HCT116 (cell line): ENCODE data around the gene SYNJ1. TPM values are rescaled to one million over a fixed set of nuclear protein-coding genes. Genes with fewer than 3 reads are reported as not detected.

Source experiments
- ATAC-seq: fragments of 200-7000 bp; cut with Tn5 transposase; 2 replicates; pipeline ENCODE4 v1.9.1; 2020; ENCODE audit warnings: mild to moderate bottlenecking, moderate library complexity
- BruUV-seq: library from RNA; stranded (reverse); fragments of 400-500 nt; replicated peaks from 2 replicates; lab custom pipeline; 2021; lab: Mats Ljungman, UMichigan
- CTCF ChIA-PET: fragments of 300-600 bp; sonication (Branson Sonifier 250); formaldehyde crosslinking; loops from one replicate; lab custom pipeline; 2021; ENCODE audit warnings: antibody characterized with exemption; lab: Charles Lee
- POLR2A ChIA-PET: fragments of 300-600, 350-600 bp; sonication (Branson Sonifier 250); formaldehyde crosslinking; loops from one replicate; lab custom pipeline; 2021; ENCODE audit warnings: antibody characterized with exemption; lab: Charles Lee
- RAD21 ChIA-PET, 2 experiments: fragments of 300-600 bp; sonication (Branson Sonifier 250); formaldehyde crosslinking; loops; one replicate each; lab custom pipeline; 2023; ENCODE audit warnings: low total read pairs in 2 of 2; ENCODE audit not compliant: uncharacterized antibody in 2 of 2, unreplicated experiment in 2 of 2, low non-redundant PET in 1 of 2; lab: Charles Lee
- DNase-seq: peaks from one replicate; pipeline ENCODE4 v3.0.0-alpha.2; 2010; ENCODE audit warnings: low read depth, low spot score
- H2AFZ ChIP-seq: fragments of 200-600 bp; shearing (Covaris generic), sonication (generic); 2 replicates; pipeline ENCODE4 v1.6.1; 2017; ENCODE audit warnings: low read depth, mixed run types, mixed read lengths, antibody characterized with exemption, low read length; ENCODE audit not compliant: poor library complexity, severe bottlenecking
- H3K27ac ChIP-seq: 2 replicates; pipeline ENCODE4 v1.5.1; 2012; ENCODE audit warnings: low read depth, low read length
- H3K27me3 ChIP-seq: fragments of 200-600 bp; sonication (generic); 2 replicates; pipeline ENCODE4 v1.6.1; 2016; ENCODE audit warnings: mixed run types, low read length, mixed read lengths; ENCODE audit not compliant: insufficient read depth
- H3K36me3 ChIP-seq, 2 experiments: fragments of 200-500 bp in 1 of 2; fragments of 200-600 bp in 1 of 2; sonication (Bioruptor generic) in 1 of 2; sonication (generic) in 1 of 2; 2 replicates each; pipeline versions ENCODE4 v1.5.1 to v1.6.1; 2014 to 2016; ENCODE audit warnings: low read length in 2 of 2, inconsistent platforms in 1 of 2, mixed read lengths in 1 of 2, mixed run types in 1 of 2; ENCODE audit not compliant: insufficient read depth in 2 of 2, control insufficient read depth in 1 of 2
- H3K4me1 ChIP-seq, 2 experiments: fragments of 200-600 bp in 1 of 2; sonication (generic) in 1 of 2; 2 replicates each; pipeline versions ENCODE4 v1.5.1 to v1.6.1; 2012 to 2017; ENCODE audit warnings: low read length in 2 of 2, inconsistent platforms in 1 of 2, mild to moderate bottlenecking in 1 of 2, mixed read lengths in 1 of 2, mixed run types in 1 of 2, moderate library complexity in 1 of 2; ENCODE audit not compliant: insufficient read depth in 2 of 2, control insufficient read depth in 1 of 2
- H3K4me2 ChIP-seq: fragments of 200-600 bp; sonication (generic); 2 replicates; pipeline ENCODE4 v1.6.1; 2017; ENCODE audit warnings: mixed run types, low read length, mixed read lengths
- H3K4me3 ChIP-seq, 2 experiments: fragments of 200-600 bp in 1 of 2; sonication (generic) in 1 of 2; replicated peaks in 1 of 2; 2 replicates each; pipeline ENCODE4 v1.5.1; 2011 to 2016; ENCODE audit warnings: low read length in 2 of 2, control low read depth in 1 of 2, low read depth in 1 of 2, mild to moderate bottlenecking in 1 of 2, mixed read lengths in 1 of 2, mixed run types in 1 of 2
- H3K79me2 ChIP-seq: fragments of 200-600 bp; sonication (generic); 2 replicates; pipeline ENCODE4 v1.6.1; 2017; ENCODE audit warnings: mild to moderate bottlenecking, mixed run types, low read length, moderate library complexity, mixed read lengths; ENCODE audit not compliant: insufficient read depth
- H3K9ac ChIP-seq: fragments of 200-600 bp; sonication (generic); 2 replicates; pipeline ENCODE4 v1.6.1; 2016; ENCODE audit warnings: low read length, mixed read lengths
- H3K9me2 ChIP-seq: fragments of 200-600 bp; sonication (generic), shearing (Covaris generic); 2 replicates; pipeline ENCODE4 v1.6.1; 2017; ENCODE audit warnings: mixed run types, mild to moderate bottlenecking, moderate library complexity; ENCODE audit not compliant: insufficient read depth
- H3K9me3 ChIP-seq, 2 experiments: fragments of 200-500 bp in 1 of 2; fragments of 200-600 bp in 1 of 2; sonication (Bioruptor generic) in 1 of 2; sonication (generic) in 1 of 2; 2 replicates each; pipeline ENCODE4 v1.6.1; 2014 to 2017; ENCODE audit warnings: low read length in 2 of 2, mixed read lengths in 2 of 2, inconsistent platforms in 1 of 2, low read depth in 1 of 2, mild to moderate bottlenecking in 1 of 2, mixed run types in 1 of 2, moderate library complexity in 1 of 2; ENCODE audit not compliant: control insufficient read depth in 1 of 2, insufficient read depth in 1 of 2
- H4K20me1 ChIP-seq: fragments of 200-600 bp; sonication (generic), shearing (Covaris generic); 2 replicates; pipeline ENCODE4 v1.6.1; 2017; ENCODE audit warnings: mixed run types, mild to moderate bottlenecking, moderate library complexity; ENCODE audit not compliant: insufficient read depth
- ELF1 ChIP-seq: IDR thresholded peaks from 2 replicates; pipeline ENCODE4 v1.6.1; 2012; ENCODE audit warnings: low read depth, borderline replicate concordance
- EZH2phosphoT487 ChIP-seq: fragments of 200-600 bp; IDR thresholded peaks from 2 replicates; pipeline ENCODE4 v1.6.1; 2018; ENCODE audit warnings: antibody characterized with exemption, borderline replicate concordance
- FOSL1 ChIP-seq: IDR thresholded peaks from 2 replicates; pipeline ENCODE4 v1.6.1; 2012; ENCODE audit warnings: low read depth
- POLR2A ChIP-seq: IDR thresholded peaks from 2 replicates; pipeline ENCODE4 v1.7.0; 2011; ENCODE audit warnings: borderline replicate concordance; ENCODE audit not compliant: insufficient read depth, insufficient read length; ENCODE audit errors: extremely low read depth
- POLR2AphosphoS5 ChIP-seq: IDR thresholded peaks from 2 replicates; pipeline ENCODE4 v1.6.1; 2011; ENCODE audit warnings: mild to moderate bottlenecking, low read depth, low read length, moderate library complexity
- RAD21 ChIP-seq: IDR thresholded peaks from 2 replicates; pipeline ENCODE4 v1.6.1; 2012; ENCODE audit warnings: low read depth, mild to moderate bottlenecking
- SIN3A ChIP-seq: IDR thresholded peaks from 2 replicates; pipeline ENCODE4 v1.6.1; 2012; ENCODE audit warnings: low read depth
- SP1 ChIP-seq: IDR thresholded peaks from 2 replicates; pipeline ENCODE4 v1.6.1; 2012; ENCODE audit warnings: low read depth
- SRF ChIP-seq: IDR thresholded peaks from 2 replicates; pipeline ENCODE4 v1.6.1; 2012; ENCODE audit warnings: low read depth
- TCF7L2 ChIP-seq: IDR thresholded peaks from 2 replicates; pipeline ENCODE4 v1.7.0; 2011; ENCODE audit warnings: borderline replicate concordance, inconsistent platforms; ENCODE audit not compliant: insufficient read depth, insufficient read length; ENCODE audit errors: extremely low read depth
- ZFX ChIP-seq: fragments of 450-650 bp; IDR thresholded peaks from 2 replicates; pipeline ENCODE4 v1.6.1; 2017
- intact Hi-C: fragments of 100-400 bp; cut with micrococcal nuclease; formaldehyde crosslinking; loops from 2 replicates; pipeline ENCODE4 v1.10.0; 2022
- total RNA-seq: library from RNA; stranded (reverse); gene quantifications from one replicate; pipeline ENCODE4 v1.2.1, GENCODE V29; 2021; ENCODE audit not compliant: unreplicated experiment
- TF ChIP-seq, protein P1 (sequence below): IDR thresholded peaks from 2 replicates; pipeline ENCODE4 v1.6.1; 2012
- TF ChIP-seq, protein P2 (sequence below), 3 experiments: fragments of 200-600 bp in 1 of 3; sonication (generic) in 1 of 3; IDR thresholded peaks in 2 of 3; conservative IDR thresholded peaks in 1 of 3; 2 replicates each; pipeline ENCODE4 v1.5.1; 2012 to 2017; ENCODE audit warnings: low read depth in 2 of 3, low read length in 2 of 3, antibody characterized with exemption in 1 of 3, borderline replicate concordance in 1 of 3, control low read depth in 1 of 3, mild to moderate bottlenecking in 1 of 3, mixed read lengths in 1 of 3, mixed run types in 1 of 3, moderate library complexity in 1 of 3; ENCODE audit not compliant: insufficient read depth in 1 of 3

The SYNJ1 gene
- total RNA-seq, 1 experiment from 2014 or later = 7.2 TPM

DNA sequence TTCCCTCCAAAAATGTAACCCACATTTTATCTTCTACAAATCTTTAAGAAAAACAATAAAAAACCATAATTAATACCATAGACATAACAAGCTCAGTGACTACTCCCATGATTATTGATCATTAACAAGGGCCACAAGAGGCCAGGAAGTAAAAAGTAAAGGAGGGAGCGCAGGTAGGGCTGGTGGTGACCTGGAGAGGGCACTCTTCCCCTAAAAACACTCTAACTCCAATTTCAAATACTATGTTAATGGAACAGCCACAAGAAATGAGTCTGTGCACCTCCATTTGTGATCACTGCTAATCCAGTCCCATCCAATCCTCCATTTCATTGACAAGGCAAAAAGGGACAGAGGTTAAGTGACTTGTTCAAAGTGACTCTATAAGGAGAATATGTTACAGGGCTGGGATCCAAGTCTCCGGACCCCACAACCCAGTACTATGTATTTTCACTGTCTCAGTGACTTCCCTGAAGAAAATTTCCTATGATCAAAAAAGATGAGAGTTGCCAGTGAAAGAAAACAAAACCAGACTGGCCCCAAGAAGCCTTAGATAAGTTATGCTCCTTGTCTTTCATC is 74.4 kb downstream of the SYNJ1 start:
- intact Hi-C loops = loop anchor here (1.0 to 5.0 kb wide), 5 partner anchors 173 to 543 kb away; no protein-coding TSS in a partner anchor
- H3K4me1 ChIP-seq = no peaks in the 10 kb centered on the region
- no peak overlapping the region for H3K4me3 ChIP-seq
- TF ChIP-seq ELF1 (no peak), POLR2AphosphoS5 (no peak), SP1 (no peak), ZFX (no peak), SRF (no peak), RAD21 (peak; percentile 69), FOSL1 (no peak), POLR2A (no peak), EZH2phosphoT487 (no peak), TCF7L2 (no peak), SIN3A (no peak)
- TF ChIP-seq, protein P1, sequence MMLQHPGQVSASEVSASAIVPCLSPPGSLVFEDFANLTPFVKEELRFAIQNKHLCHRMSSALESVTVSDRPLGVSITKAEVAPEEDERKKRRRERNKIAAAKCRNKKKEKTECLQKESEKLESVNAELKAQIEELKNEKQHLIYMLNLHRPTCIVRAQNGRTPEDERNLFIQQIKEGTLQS = no peak
- TF ChIP-seq, protein P2, sequence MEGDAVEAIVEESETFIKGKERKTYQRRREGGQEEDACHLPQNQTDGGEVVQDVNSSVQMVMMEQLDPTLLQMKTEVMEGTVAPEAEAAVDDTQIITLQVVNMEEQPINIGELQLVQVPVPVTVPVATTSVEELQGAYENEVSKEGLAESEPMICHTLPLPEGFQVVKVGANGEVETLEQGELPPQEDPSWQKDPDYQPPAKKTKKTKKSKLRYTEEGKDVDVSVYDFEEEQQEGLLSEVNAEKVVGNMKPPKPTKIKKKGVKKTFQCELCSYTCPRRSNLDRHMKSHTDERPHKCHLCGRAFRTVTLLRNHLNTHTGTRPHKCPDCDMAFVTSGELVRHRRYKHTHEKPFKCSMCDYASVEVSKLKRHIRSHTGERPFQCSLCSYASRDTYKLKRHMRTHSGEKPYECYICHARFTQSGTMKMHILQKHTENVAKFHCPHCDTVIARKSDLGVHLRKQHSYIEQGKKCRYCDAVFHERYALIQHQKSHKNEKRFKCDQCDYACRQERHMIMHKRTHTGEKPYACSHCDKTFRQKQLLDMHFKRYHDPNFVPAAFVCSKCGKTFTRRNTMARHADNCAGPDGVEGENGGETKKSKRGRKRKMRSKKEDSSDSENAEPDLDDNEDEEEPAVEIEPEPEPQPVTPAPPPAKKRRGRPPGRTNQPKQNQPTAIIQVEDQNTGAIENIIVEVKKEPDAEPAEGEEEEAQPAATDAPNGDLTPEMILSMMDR (IDR thresholded peaks at IDR 0.05 in 2 of 3, conservative IDR thresholded peaks at IDR 0.05 in 1 of 3; ENCODE audit: borderline replicate concordance in 1 of 3, insufficient read depth in 1 of 3, low read depth in 2 of 3, low read length in 2 of 3) = peak; percentile 36 to 84 (median 78); a peak in 4 of 6 replicates
- TF ChIP-seq, all 23 proteins: peak for 2
- RAD21 ChIA-PET = no interaction called here
- Histone ChIP-seq H3K27me3 (no peaks in the 10 kb centered on the region), H3K9ac (no peak overlapping the region), H3K9me2 (no peaks in the 10 kb centered on the region), H3K4me2 (no peak overlapping the region), H3K27ac (no peak overlapping the region), H4K20me1 (no peaks in the 10 kb centered on the region), H2AFZ (no peak overlapping the region), H3K9me3 (no peaks in the 10 kb centered on the region), H3K79me2 (no peaks in the 10 kb centered on the region), H3K36me3 (no peaks in the 10 kb centered on the region)
- CTCF ChIA-PET = interaction anchor here (0.6 to 1.5 kb wide), 3 partner anchors 53 to 177 kb away, joined by 3 to 15 read pairs (median 3); no protein-coding TSS in a partner anchor
- POLR2A ChIA-PET = interaction anchor here (0.6 kb wide), 1 partner anchor 179 kb away, joined by 3 read pairs; no protein-coding TSS in a partner anchor
- no TSS peak for BruUV-seq
- DNase-seq (peak; percentile 15), ATAC-seq (peak; percentile 86)
